ENCODE data around the gene CCDC188.

DNA sequence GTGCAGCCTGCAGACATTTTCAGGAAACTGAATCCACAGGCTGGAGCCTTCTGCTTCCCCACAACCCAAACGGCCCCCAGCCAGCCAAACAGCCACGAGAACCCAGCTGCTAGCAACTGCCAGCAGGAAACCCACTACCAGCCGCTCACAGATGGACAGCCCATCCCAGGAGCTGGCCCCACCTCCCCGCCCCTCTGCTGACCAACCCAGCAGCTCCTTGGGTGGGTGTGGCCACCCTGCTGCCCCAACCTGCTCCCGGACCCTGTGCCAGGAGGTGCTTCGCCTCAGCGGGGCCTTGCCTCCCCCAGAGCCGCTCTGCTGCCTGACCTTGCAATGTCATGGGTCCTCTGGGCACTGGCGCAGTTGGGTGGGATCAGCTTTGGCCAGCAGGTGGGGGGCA, 8.2 kb upstream of the CCDC188 start:
- no peak for TF ChIP-seq CTCF (conservative IDR thresholded peaks at IDR 0.05; ENCODE audit: low read depth, low read length)
- TF ChIP-seq EZH2 (IDR thresholded peaks at IDR 0.05; ENCODE audit: borderline replicate concordance, low read depth, low read length, poor library complexity, severe bottlenecking) = no peak

All from A673 (cell line).